K562 (cell line): ENCODE results near the gene RNF186. TPM values are rescaled to one million over a fixed set of nuclear protein-coding genes. Genes with fewer than 3 reads are reported as not detected.

ENCODE experiments used
- FOXK2 ChIP-seq, 2 experiments: fragments of 450-650 bp; IDR thresholded peaks in 1 of 2; conservative IDR thresholded peaks in 1 of 2; 2 replicates each; pipeline ENCODE4 v1.6.1; 2016; ENCODE audit warnings: low read depth in 2 of 2, mild to moderate bottlenecking in 1 of 2
- MGA ChIP-seq: fragments of 450-650 bp; IDR thresholded peaks from 2 replicates; pipeline ENCODE4 v1.6.1; 2016; ENCODE audit warnings: mild to moderate bottlenecking, moderate library complexity
- RBFOX2 ChIP-seq: fragments of 200-400 bp; formaldehyde crosslinking; IDR thresholded peaks from 2 replicates; pipeline ENCODE4 v1.6.1; 2017; ENCODE audit warnings: low read depth, mild to moderate bottlenecking, low read length, moderate library complexity
- polyA plus RNA-seq, 8 experiments: library from polyadenylated mRNA; depleted of rRNA in 4 of 8; stranded (reverse) in 5 of 8; unstranded in 3 of 8; fragments of >200 nt; fragmentation: Nextera tagmentation in 2 of 8; fragmentation: Illumina TruSeq in 1 of 8; extraction: Ambion mirVana in 2 of 8; extraction: Trizol in 1 of 8; gene quantifications; 2 replicates each; pipeline versions ENCODE4 v1.2.1 to v1.2.3, GENCODE V29; 2011 to 2014; ENCODE audit warnings: inconsistent platforms in 1 of 8, missing spikeins in 1 of 8
- total RNA-seq, 7 experiments: library from RNA; depleted of rRNA in 6 of 7; stranded (reverse); fragments of >200 nt in 6 of 7; fragmentation: Illumina TruSeq in 2 of 7; extraction: Trizol in 2 of 7; gene quantifications; 2 replicates each; pipeline versions ENCODE4 v1.2.1 to v1.2.3, GENCODE V29; 2011 to 2021; ENCODE audit warnings: low replicate concordance in 1 of 7
- TF ChIP-seq, protein P1 (sequence below): fragments of 200-800 bp; sonication (Bioruptor generic); IDR thresholded peaks from 2 replicates; pipeline ENCODE4 v1.6.1; 2017; ENCODE audit warnings: missing genetic modification characterization, missing compliant biosample characterization

Gene RNF186
- total and polyA plus RNA-seq, 9 of the 15 experiments (the other 6 are each of a cell fraction or from before 2014, with no cell fraction given) = not detected

DNA sequence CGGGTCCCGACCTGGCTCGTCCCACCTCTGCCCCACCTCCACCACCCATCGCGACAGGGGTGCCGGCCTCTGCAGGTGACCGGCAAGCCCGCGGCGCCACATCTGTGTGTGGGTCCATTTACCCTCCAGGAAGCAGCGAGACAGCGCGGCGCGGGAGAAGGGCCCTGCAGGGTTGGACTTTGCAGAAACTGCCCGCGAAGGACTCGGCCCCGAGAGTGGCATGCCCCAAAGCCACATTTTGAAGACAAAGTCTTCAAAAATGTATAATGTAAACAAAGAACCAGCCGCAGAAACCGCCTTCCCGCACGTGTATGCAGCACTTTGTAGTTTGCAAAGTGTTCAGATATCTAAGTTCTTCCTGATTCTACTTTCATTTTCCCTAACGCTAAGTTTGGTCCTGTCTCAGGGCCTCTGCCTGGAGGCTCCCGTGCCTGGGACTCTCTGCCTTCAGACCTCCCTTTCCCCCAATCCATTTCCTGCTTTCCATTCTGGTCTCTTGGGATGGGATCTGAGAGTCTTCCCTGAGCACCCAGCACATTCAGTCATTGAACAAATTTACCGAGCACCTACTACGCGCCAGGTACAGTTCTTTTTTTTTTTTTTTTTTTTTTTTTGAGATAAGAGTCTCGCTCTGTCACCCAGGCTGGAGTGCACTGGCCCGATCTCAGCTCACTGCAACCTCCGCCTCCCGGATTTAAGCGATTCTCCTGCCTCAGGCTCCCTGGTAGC is 14.8 kb downstream of the RNF186 start (continued):
- TF ChIP-seq MGA (peak; percentile 80), RBFOX2 (peak; percentile 45; the same call in 1 of the 2 replicates), FOXK2 (conservative IDR thresholded peaks at IDR 0.05 in 1 of 2, IDR thresholded peaks at IDR 0.05 in 1 of 2; ENCODE audit: low read depth in 2 of 2) (0 out of 4 replicates have a peak, but pooled peaks have one; percentile 21 to 24)
- TF ChIP-seq, protein P1, sequence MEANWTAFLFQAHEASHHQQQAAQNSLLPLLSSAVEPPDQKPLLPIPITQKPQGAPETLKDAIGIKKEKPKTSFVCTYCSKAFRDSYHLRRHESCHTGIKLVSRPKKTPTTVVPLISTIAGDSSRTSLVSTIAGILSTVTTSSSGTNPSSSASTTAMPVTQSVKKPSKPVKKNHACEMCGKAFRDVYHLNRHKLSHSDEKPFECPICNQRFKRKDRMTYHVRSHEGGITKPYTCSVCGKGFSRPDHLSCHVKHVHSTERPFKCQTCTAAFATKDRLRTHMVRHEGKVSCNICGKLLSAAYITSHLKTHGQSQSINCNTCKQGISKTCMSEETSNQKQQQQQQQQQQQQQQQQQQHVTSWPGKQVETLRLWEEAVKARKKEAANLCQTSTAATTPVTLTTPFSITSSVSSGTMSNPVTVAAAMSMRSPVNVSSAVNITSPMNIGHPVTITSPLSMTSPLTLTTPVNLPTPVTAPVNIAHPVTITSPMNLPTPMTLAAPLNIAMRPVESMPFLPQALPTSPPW (CRISPR knock-in tag) = 0 out of 2 replicates have a peak, but pooled peaks have one; percentile 34
- TF ChIP-seq, all 486 proteins: peak for 22
